Panc1 (cell line): ENCODE results near the gene HOXA5. TPM values are rescaled to one million over a fixed set of nuclear protein-coding genes. Genes with fewer than 3 reads are reported as not detected.

Experiments used
- ATAC-seq: fragments of 200-7000 bp; cut with Tn5 transposase; 2 replicates; pipeline ENCODE4 v1.9.1; 2020; ENCODE audit warnings: mild to moderate bottlenecking, moderate library complexity
- BruUV-seq: library from RNA; stranded (reverse); fragments of 400-500 nt; replicated peaks from 2 replicates; lab custom pipeline; 2021; lab: Mats Ljungman, UMichigan
- CTCF ChIA-PET: fragments of 300-600 bp; sonication (Branson Sonifier 250); formaldehyde crosslinking; loops from one replicate; lab custom pipeline; 2022; ENCODE audit warnings: antibody characterized with exemption; lab: Charles Lee
- POLR2A ChIA-PET: fragments of 300-600 bp; sonication (Branson Sonifier 250); formaldehyde crosslinking; loops from one replicate; lab custom pipeline; 2022; ENCODE audit warnings: antibody characterized with exemption; lab: Charles Lee
- DNase-seq: peaks from one replicate; pipeline ENCODE4 v3.0.0-alpha.2; 2010; ENCODE audit warnings: low read depth, low spot score
- H3K27ac ChIP-seq: 2 replicates; pipeline ENCODE4 v1.5.1; 2011; ENCODE audit warnings: mild to moderate bottlenecking, low read length, inconsistent platforms
- H3K27me3 ChIP-seq: fragments of 200-500 bp; sonication (Bioruptor generic); 2 replicates; pipeline ENCODE4 v1.6.0; 2014; ENCODE audit warnings: low read length, inconsistent platforms; ENCODE audit not compliant: control insufficient read depth, insufficient read depth
- H3K36me3 ChIP-seq: fragments of 200-500 bp; sonication (Bioruptor generic); 2 replicates; pipeline ENCODE4 v1.5.1; 2014; ENCODE audit warnings: inconsistent platforms, mild to moderate bottlenecking, low read length, moderate library complexity; ENCODE audit not compliant: control insufficient read depth, insufficient read depth
- H3K4me1 ChIP-seq: 2 replicates; pipeline ENCODE4 v1.5.1; 2011; ENCODE audit warnings: inconsistent platforms, mild to moderate bottlenecking, low read length, moderate library complexity; ENCODE audit not compliant: control insufficient read depth, insufficient read depth
- H3K4me3 ChIP-seq, 2 experiments: 2 replicates each; pipeline ENCODE4 v1.5.1; 2011 to 2012; ENCODE audit warnings: low read depth in 2 of 2, low read length in 2 of 2, mild to moderate bottlenecking in 2 of 2, inconsistent platforms in 1 of 2, moderate library complexity in 1 of 2
- H3K9me3 ChIP-seq: fragments of 200-500 bp; sonication (Bioruptor generic); 2 replicates; pipeline ENCODE4 v1.5.1; 2014; ENCODE audit warnings: low read depth, mild to moderate bottlenecking, inconsistent platforms, low read length, moderate library complexity; ENCODE audit not compliant: control insufficient read depth, insufficient read depth
- POLR2AphosphoS5 ChIP-seq: IDR thresholded peaks from 2 replicates; pipeline ENCODE4 v1.6.1; 2012; ENCODE audit warnings: mild to moderate bottlenecking, low read depth, low read length, moderate library complexity
- SIN3A ChIP-seq: IDR thresholded peaks from 2 replicates; pipeline ENCODE4 v1.6.1; 2012; ENCODE audit warnings: low read depth, mild to moderate bottlenecking, low read length, moderate library complexity, borderline replicate concordance; ENCODE audit not compliant: insufficient read depth
- TCF7L2 ChIP-seq: IDR thresholded peaks from 2 replicates; pipeline ENCODE4 v1.6.1; 2011; ENCODE audit warnings: mild to moderate bottlenecking, low read depth, low read length, inconsistent platforms
- in situ Hi-C: cut with HindIII; loops from 2 replicates; pipeline ENCODE4 v1.10.0; 2016; ENCODE audit warnings: low sequenced_read_pairs, low pct_unique_long_range_greater_than_20kb
- intact Hi-C: fragments of 100-400 bp; cut with micrococcal nuclease; formaldehyde crosslinking; loops from one replicate; pipeline ENCODE4 v1.10.0; 2022; ENCODE audit not compliant: unreplicated experiment
- total RNA-seq: library from RNA; stranded (reverse); gene quantifications from one replicate; pipeline ENCODE4 v1.2.1, GENCODE V29; 2021; ENCODE audit not compliant: unreplicated experiment
- TF ChIP-seq, protein P1 (sequence below): fragments of 450-650 bp; IDR thresholded peaks from 2 replicates; pipeline ENCODE4 v1.5.1; 2017; ENCODE audit warnings: mild to moderate bottlenecking
- TF ChIP-seq, protein P2 (sequence below), 2 experiments: IDR thresholded peaks; 2 replicates each; pipeline ENCODE4 v1.6.1; 2011 to 2012; ENCODE audit warnings: low read depth in 2 of 2, control low read depth in 1 of 2, low read length in 1 of 2, mild to moderate bottlenecking in 1 of 2, moderate library complexity in 1 of 2; ENCODE audit not compliant: insufficient read depth in 1 of 2

Gene HOXA5
- total RNA-seq, 1 experiment from 2014 or later, result 3.9 TPM

DNA sequence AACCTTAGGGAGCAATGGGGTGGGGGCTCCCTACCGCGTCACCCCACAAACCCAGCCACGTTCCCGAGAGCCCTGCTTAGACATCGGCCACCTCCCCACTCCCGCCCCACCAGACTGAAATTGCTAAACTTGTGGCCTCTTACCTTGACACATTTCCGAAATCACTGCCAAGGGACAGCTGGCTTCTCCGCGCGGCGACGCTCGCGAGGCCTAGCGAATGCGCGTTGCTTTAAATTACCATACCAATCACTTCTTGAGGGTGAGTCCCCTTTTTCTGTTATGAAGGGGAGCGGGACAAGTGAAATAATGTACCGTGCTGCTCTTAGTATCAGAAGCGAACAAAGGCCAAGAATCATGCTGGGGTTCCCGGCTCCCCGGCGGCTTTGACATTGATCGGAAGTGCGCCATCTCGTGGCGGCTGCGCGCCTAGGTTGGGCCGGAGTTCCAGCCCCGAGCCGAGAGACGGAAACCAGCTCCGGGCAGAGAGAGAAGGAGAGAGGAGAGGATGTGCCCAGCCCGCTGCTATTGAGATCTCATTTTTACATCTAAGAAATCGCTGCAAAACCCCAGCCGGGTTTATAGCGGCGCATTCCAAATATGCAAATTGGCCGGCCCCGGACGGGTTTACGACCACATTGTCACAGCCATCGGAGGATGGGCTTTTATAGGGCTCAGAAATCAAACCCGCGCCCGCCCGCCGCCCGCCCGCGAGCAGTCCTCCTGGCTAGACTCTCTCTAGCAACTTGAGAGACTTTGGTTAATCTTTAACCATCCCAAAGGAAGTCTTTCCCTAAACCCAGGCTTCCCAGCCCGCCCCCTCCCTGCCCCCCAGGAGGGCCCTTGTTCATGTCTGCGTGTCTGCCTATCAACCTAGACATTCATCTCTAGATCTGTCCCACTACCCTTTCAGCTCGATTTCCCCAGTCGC is 36.3 kb upstream of the HOXA5 start:
- BruUV-seq, result no TSS peak
- ChIA-PET POLR2A (no interaction called here), CTCF (interaction anchor here (0.5 to 1.9 kb wide), 16 partner anchors 9 to 1300 kb away, joined by 3 to 12 read pairs (median 3); no protein-coding TSS in a partner anchor)
- DNase-seq (no peak), ATAC-seq (peak; percentile 83)
- H3K27ac ChIP-seq, result peak overlapping the region; percentile 57
- peaks cover 15% of the 10 kb centered on the region; the same call in 1 of the 2 replicates for H3K4me1 ChIP-seq
- intact Hi-C loops, result no loop called here
- TF ChIP-seq, protein P1, sequence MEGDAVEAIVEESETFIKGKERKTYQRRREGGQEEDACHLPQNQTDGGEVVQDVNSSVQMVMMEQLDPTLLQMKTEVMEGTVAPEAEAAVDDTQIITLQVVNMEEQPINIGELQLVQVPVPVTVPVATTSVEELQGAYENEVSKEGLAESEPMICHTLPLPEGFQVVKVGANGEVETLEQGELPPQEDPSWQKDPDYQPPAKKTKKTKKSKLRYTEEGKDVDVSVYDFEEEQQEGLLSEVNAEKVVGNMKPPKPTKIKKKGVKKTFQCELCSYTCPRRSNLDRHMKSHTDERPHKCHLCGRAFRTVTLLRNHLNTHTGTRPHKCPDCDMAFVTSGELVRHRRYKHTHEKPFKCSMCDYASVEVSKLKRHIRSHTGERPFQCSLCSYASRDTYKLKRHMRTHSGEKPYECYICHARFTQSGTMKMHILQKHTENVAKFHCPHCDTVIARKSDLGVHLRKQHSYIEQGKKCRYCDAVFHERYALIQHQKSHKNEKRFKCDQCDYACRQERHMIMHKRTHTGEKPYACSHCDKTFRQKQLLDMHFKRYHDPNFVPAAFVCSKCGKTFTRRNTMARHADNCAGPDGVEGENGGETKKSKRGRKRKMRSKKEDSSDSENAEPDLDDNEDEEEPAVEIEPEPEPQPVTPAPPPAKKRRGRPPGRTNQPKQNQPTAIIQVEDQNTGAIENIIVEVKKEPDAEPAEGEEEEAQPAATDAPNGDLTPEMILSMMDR, result peak; percentile 99
- TF ChIP-seq POLR2AphosphoS5 (no peak), TCF7L2 (0 out of 2 replicates have a peak, but pooled peaks have one; percentile 34), SIN3A (no peak)
- TF ChIP-seq, protein P2, sequence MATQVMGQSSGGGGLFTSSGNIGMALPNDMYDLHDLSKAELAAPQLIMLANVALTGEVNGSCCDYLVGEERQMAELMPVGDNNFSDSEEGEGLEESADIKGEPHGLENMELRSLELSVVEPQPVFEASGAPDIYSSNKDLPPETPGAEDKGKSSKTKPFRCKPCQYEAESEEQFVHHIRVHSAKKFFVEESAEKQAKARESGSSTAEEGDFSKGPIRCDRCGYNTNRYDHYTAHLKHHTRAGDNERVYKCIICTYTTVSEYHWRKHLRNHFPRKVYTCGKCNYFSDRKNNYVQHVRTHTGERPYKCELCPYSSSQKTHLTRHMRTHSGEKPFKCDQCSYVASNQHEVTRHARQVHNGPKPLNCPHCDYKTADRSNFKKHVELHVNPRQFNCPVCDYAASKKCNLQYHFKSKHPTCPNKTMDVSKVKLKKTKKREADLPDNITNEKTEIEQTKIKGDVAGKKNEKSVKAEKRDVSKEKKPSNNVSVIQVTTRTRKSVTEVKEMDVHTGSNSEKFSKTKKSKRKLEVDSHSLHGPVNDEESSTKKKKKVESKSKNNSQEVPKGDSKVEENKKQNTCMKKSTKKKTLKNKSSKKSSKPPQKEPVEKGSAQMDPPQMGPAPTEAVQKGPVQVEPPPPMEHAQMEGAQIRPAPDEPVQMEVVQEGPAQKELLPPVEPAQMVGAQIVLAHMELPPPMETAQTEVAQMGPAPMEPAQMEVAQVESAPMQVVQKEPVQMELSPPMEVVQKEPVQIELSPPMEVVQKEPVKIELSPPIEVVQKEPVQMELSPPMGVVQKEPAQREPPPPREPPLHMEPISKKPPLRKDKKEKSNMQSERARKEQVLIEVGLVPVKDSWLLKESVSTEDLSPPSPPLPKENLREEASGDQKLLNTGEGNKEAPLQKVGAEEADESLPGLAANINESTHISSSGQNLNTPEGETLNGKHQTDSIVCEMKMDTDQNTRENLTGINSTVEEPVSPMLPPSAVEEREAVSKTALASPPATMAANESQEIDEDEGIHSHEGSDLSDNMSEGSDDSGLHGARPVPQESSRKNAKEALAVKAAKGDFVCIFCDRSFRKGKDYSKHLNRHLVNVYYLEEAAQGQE (IDR thresholded peaks at IDR 0.05; ENCODE audit: insufficient read depth in 1 of 2, low read depth in 2 of 2, low read length in 1 of 2), result no peak
- peak overlapping the region; percentile 32 to 52 for H3K4me3 ChIP-seq
- H3K27me3 ChIP-seq, result no peaks in the 10 kb centered on the region
- in situ Hi-C loops, result no loop called here
- no peaks in the 10 kb centered on the region for H3K36me3 ChIP-seq
- H3K9me3 ChIP-seq, result no peaks in the 10 kb centered on the region

DNA sequence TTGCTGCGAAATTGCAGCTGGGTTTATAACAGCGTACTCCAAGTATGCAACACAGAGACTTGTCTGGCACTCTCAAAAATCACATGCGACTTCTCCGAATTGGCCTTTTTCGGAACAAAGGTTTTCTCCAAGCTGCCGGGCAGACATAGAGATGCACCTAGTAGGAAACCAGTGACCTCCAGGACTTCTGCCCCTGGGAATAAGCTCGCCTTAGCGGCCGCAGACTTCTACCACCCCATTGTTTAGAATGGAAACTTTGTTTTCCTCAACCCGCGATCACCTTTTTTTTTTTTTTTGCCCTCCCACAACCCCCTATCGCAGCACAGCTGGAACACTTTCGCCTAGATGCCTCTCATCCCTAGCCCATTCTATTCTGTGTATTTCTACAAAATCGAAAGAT is 35.5 kb upstream of the HOXA5 start:
- ChIA-PET POLR2A (no interaction called here), CTCF (interaction anchor here (0.6 to 1.9 kb wide), 10 partner anchors 9 to 1301 kb away, joined by 3 to 10 read pairs (median 4); partner anchors contain the start of gene HOXA3)
- no peak for DNase-seq
- TF ChIP-seq SIN3A (no peak), TCF7L2 (no peak), POLR2AphosphoS5 (no peak)
- TF ChIP-seq, protein P1, result no peak
- TF ChIP-seq, protein P2 (IDR thresholded peaks at IDR 0.05; ENCODE audit: insufficient read depth in 1 of 2, low read depth in 2 of 2, low read length in 1 of 2), result no peak
- BruUV-seq, result no TSS peak
- in situ Hi-C loops (no loop called here), intact Hi-C loops (no loop called here)
- H3K9me3 ChIP-seq, result no peaks in the 10 kb centered on the region
- H3K27me3 ChIP-seq, result no peaks in the 10 kb centered on the region
- H3K4me1 ChIP-seq, result peaks cover 15% of the 10 kb centered on the region; the same call in 1 of the 2 replicates
- no peak for ATAC-seq
- H3K27ac ChIP-seq, result no peak overlapping the region; the same call in 1 of the 2 replicates
- H3K4me3 ChIP-seq, result peak overlapping the region; percentile 32 to 52; a peak in 3 of 4 replicates
- no peaks in the 10 kb centered on the region for H3K36me3 ChIP-seq
